Hematopoietic multipotent progenitor cell treated with erythropoietin and hydrocortisone succinate and interleukin-3 and kit ligand, for 4 days (in vitro differentiated cells): ENCODE data around the gene MPG.
A peak's percentile ranks its signal among the peaks of the same experiment; 100 is the strongest.

Source experiments
- DNase-seq: peaks from one replicate; pipeline ENCODE4 v3.0.0-alpha.2; 2015

Gene MPG

GRCh38 chr16:50769-51591 is 27.0 kb upstream of the MPG start:
- no peak for DNase-seq

- peak; percentile 99 for DNase-seq
Observed at GRCh38 chr16:53346-54236, 24.4 kb upstream of the MPG start, which contains the start of the genes POLR3K and SNRNP25. Gene POLR3K, minus strand, starts transcription at chr16:53608. Its CDS starts 22 bp downstream, at chr16:53586. Gene SNRNP25, plus strand, starts transcription at chr16:53828. Its CDS starts 189 bp downstream, at chr16:54017.

DNA sequence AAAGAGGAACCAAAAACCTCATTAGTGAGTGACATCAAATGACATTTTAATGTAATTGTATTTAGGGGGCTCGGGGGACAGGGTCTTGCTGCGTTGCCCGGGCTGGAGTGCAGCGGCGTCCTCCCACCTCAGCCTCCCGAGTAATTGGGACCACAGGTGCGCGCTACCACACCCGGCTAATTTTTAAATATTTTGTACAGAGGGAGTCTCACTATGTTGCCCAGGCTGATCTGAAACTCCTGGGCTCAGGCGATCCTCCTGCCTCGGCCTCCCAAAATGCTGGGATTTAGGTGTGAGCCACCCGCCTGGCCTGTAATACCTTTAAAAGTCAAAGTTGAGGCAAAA is 23.8 kb upstream of the MPG start:
- DNase-seq = no peak

DNA sequence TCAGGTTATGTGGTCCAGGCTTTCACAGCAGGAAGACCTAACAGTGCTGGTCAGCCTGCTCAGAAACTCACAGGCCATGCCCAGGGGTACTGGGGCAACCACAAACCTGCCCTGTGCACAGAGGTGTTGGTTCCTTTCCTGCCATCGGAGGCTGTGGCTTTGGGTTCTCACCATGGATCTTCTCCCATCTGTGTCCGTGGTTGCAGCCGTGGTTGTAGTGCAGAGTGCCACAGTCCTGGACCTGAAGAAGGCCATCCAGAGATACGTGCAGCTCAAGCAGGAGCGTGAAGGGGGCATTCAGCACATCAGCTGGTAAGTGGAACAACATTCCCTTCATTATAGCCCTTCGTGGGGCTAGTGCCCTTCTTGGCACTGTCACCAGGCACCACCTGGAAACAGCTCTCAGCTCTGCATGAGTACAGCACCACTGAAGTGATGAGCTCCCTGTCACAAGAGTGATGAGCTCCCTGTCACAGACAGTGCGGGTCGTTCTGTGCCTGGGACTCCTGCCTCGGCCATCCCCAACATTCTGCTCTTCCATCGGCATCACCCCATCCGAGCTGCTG is 22.4 kb upstream of the MPG start:
- DNase-seq = no peak

GRCh38 chr16:56231-56927 is 21.6 kb upstream of the MPG start:
- DNase-seq = no peak

- no peak for DNase-seq
Observed at GRCh38 chr16:57711-58110, 20.3 kb upstream of the MPG start.

DNA sequence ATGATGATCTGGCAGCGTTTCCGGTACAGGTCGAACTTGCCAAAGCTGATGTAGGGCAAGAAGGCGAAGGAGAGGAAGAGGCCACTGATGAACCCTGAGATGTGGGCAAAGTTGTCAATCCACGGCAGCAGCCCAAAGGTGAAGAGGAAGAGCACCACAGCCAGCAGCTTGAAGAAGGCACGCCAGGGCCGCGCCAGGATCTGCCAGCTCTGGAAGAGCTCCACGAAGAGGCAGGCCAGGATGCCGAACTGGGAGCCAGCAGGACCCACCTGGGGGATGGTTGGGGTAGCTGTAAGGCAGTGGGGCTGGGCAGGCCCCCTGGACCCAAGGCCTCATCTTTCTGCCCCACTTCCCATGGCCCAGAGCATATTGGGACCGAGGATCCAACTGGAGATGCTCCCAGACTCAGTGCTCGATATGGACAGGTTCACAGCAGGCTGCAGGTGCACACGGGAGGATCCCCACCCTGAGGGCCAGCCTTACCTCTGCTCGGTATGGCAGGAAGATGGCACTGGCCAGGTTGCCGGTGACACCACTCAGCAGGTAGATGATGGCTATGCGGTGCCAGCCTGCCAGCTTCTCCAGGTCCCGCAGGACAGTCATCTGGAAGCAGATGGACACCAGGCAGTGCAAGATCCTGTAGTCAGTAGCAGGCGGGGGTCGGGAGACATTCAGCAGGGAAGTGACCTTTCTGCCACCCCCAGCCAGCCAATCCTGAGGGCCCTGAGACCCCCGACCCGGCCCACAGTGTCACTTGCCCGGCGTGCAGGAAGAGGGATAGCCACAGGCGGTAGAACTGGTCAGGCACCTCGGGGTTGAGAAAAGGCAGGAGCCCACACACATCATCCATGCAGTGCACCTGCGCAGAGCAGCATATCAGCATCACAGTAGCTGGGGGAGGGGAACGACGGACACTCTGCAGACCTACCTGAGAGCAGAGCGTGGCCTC is 19.3 kb upstream of the MPG start:
- no peak for DNase-seq

- no peak for DNase-seq
Observed at GRCh38 chr16:59440-60059, 18.5 kb upstream of the MPG start.

- DNase-seq = no peak
Observed at GRCh38 chr16:60166-60565, 17.9 kb upstream of the MPG start.

DNA sequence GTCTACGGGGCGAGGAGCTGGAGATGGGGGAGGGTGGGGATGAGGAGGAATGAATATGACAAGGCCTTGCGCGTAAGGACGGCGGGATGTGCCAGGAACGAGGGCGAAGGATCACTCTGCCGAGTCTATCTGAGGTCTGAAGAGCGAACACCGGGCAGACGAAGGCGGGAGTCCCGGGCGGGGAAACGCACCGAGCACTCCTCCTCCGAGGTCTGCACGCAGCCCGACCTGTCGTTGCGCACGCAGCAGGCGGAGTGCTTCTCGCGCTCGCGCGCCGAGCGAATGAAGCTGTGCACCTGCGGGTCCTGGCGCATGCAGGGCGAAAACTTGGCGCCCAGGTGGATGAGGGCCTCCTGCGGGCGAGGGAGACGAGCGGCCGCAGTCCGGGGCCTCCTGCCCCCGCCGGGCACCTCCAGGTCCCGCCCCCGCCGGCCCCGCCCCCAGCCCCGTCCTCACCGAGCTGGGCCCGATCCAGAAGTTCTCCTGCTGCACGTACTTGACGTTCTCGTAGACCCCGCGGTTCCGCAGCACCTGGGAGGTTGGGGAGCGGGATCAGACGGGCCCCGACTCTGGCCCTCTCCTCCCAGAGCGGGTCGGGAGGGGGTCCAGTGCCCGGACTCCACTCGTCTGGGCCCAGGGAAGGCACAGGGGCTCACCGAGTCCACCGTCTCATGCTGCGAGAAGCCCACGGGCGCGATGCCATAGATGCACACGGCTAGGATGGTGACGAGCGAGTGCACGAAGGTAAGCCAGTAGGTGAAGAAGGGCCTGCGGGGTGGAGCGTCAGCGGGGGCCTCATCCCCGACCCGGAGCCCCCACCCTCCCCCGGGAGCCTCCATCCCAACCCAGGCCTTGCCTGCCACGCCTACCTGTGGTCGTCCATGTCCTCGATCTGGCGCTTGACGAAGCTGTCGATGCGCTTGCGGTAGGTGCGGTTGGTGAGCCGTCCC is 16.8 kb upstream of the MPG start:
- no peak for DNase-seq

DNA sequence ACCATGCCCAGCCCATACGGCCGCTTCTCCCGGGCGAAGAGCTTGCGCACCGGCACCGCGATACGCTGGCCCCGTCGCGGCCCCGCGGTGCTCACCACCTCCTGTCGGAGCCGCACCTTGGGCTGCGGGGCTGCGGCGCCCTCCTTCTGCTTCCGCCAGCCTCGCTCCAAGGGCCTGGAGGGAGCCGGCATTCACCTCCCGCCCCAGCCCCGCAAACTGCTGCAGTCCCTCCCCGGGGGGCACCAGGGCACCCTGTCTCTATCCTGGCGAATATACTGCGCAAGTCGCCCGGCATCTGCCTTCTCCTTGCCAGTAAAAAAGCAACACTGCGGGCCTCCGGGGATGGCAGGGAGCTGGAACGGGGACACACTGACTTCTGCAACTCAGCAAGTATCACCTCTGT is 16.1 kb upstream of the MPG start:
- DNase-seq = no peak

DNA sequence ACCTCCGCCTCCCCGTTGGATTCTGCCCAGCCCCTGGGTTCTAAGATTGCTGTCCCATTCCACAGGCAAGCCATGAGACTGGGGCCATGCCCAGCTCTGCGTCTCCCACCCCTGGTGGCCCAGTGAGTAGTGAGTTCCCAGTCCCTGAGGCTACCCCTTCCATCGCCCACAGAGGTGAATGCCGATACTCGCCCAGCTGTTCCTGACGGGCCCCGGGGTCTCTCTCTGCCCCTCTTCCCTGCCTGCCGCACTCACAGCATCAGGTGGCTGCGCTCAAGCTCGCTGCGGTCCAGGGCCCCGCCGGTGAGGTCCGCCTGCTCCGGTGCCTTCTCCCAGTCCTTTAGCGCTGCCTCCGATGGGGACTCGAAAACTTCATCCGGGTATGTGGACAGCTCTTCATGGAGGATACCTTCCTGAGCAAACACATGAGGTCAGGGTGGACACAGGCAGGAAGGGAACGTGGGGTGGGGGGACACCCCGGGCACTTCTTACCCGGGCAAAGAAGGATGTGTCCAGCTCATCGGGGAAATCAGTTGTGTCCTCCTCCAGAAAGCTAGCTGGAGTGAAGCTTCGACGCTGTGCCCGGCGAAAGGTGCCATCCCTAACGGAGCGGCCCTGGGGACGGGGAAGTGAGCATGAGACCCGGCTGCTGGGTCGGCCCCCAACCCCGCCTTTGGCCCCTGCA is 15.6 kb upstream of the MPG start:
- no peak for DNase-seq

GRCh38 chr16:62968-63391 is 15.0 kb upstream of the MPG start:
- no peak for DNase-seq

GRCh38 chr16:63466-63865 is 14.6 kb upstream of the MPG start:
- no peak for DNase-seq

- no peak for DNase-seq
Observed at GRCh38 chr16:63998-64913, 13.8 kb upstream of the MPG start.

GRCh38 chr16:64914-65255 is 13.1 kb upstream of the MPG start:
- no peak for DNase-seq

DNA sequence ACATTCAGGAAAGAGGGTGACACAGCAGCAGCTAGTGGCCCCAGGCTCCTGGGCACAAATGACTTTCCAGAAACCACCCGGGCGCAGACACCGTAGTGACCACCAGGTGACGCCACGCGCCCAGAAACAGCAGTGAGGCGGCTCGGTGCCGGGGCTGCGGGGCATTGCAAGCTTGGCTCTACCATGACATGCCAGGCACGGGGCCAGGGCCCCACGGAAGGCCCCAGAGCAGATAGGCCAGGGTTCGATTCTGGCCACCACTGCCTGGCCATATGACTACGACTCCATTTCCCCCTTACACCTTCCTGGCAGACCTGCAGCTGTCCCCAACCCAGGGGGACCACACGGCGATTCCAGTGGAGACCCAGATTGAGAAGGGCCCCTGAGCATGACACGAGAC is 12.3 kb upstream of the MPG start:
- DNase-seq = peak; percentile 94
